Gastrocnemius medialis (tissue), 4 donors: ENCODE measurements around the gene COBL. TPM values are rescaled to one million over a fixed set of nuclear protein-coding genes. Genes with fewer than 3 reads are reported as not detected.

Experiments
- ATAC-seq, 2 donors: fragments of 150-250 bp; one replicate each; pipeline ENCODE4 v1.9.1; 2016
- DNase-seq, 2 donors: peaks; one replicate each; pipeline ENCODE4 v3.0.0-alpha.2; 2019
- H3K27ac ChIP-seq, 4 donors: fragments of 200-600 bp; sonication (generic); 1 replicate in 1 of 4; 2 replicates in 3 of 4; pipeline ENCODE4 v1.5.1; 2016 to 2018; ENCODE audit warnings: mild to moderate bottlenecking in 2 of 4, moderate library complexity in 1 of 4
- H3K27me3 ChIP-seq, 3 donors: fragments of 200-600 bp; sonication (generic) in 2 of 3; 1 replicate in 1 of 3; 2 replicates in 2 of 3; pipeline versions ENCODE4 v1.5.1 to v1.6.0; 2016 to 2019; ENCODE audit warnings: mild to moderate bottlenecking in 1 of 3, moderate library complexity in 1 of 3
- H3K36me3 ChIP-seq, 2 donors: fragments of 200-600 bp; sonication (generic) in 1 of 2; one replicate each; pipeline ENCODE4 v1.5.1; 2017 to 2018
- H3K4me1 ChIP-seq, 2 donors: fragments of 200-600 bp; sonication (generic) in 1 of 2; one replicate each; pipeline ENCODE4 v1.5.1; 2016 to 2017; ENCODE audit warnings: mild to moderate bottlenecking in 2 of 2
- H3K4me3 ChIP-seq, 4 donors: fragments of 200-600 bp; sonication (generic) in 3 of 4; 1 replicate in 1 of 4; 2 replicates in 3 of 4; pipeline ENCODE4 v1.5.1; 2016 to 2019; ENCODE audit warnings: mild to moderate bottlenecking in 2 of 4
- H3K9me3 ChIP-seq, 3 donors: fragments of 200-600 bp; sonication (generic) in 2 of 3; 1 replicate in 1 of 3; 2 replicates in 2 of 3; pipeline ENCODE4 v1.5.1; 2016 to 2019
- POLR2A ChIP-seq, 2 donors: fragments of 450-650 bp; IDR thresholded peaks; one replicate each; pipeline ENCODE4 v1.6.1; 2017; ENCODE audit warnings: antibody characterized with exemption in 2 of 2, mild to moderate bottlenecking in 2 of 2, moderate library complexity in 2 of 2
- in situ Hi-C, 4 donors: fragments of 200-750 bp; cut with MboI; loops; one replicate each; pipeline versions ENCODE4 v1.15.0 to v1.8.0; 2017; ENCODE audit warnings: low sequenced_read_pairs in 4 of 4
- intact Hi-C: fragments of 100-400 bp; cut with DNase I; formaldehyde crosslinking; loops from one replicate; pipeline ENCODE4 v1.15.1; 2023; ENCODE audit warnings: low total_unique reads
- total RNA-seq, 4 donors: library from RNA; depleted of rRNA; stranded (reverse); fragments of >200 nt; gene quantifications; one replicate each; pipeline versions ENCODE4 v1.1.0 to v1.2.3, GENCODE V29; 2016
- TF ChIP-seq, protein P1 (sequence below), 5 experiments: fragments of 450-650 bp in 3 of 5; fragments of 200-600 bp in 2 of 5; sonication (generic) in 2 of 5; IDR thresholded peaks in 4 of 5; conservative IDR thresholded peaks in 1 of 5; 1 replicate in 4 of 5; 2 replicates in 1 of 5; pipeline ENCODE4 v1.5.1; 2016 to 2019; ENCODE audit warnings: antibody characterized with exemption in 5 of 5, mild to moderate bottlenecking in 3 of 5, moderate library complexity in 3 of 5

COBL gene
- total RNA-seq, 4 donors from 2014 or later, result 82.1 to 170 (median 124) TPM

DNA sequence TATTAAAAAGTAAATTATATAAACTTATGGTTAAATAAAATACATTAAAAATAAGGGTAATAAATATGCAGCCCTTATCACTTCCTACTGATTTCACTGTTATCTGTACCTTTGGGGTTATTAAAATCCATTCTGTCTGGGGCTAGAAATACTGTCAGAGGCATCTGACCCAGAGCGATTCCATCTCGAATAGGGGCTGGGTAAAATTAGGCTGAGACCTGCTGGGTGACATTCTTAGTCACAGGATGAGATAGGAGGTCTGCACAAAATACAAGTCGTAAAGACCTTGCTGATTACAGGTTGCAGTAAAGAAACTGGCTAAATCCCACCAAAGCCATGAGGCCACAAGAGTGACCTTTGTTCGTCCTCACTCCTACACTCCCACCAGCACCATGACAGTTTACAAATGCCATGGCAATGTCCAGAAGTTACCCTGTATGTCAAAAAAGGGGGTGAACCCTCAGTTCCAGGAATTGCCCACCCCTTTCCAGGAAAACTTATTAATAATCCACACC lies 77.6 kb downstream of the COBL start:
- ATAC-seq, result no peak
- Histone ChIP-seq H3K4me3 (no peak overlapping the region), H3K4me1 (peaks cover 13 to 15% of the 10 kb centered on the region in 2 donors), H3K9me3 (no peaks in the 10 kb centered on the region), H3K27me3 (no peaks in the 10 kb centered on the region), H3K36me3 (no peaks in the 10 kb centered on the region), H3K27ac (peak overlapping the region in 3 of 4 donors; percentile 6 to 42 (median 30))
- in situ Hi-C loops (no loop called here), intact Hi-C loops (no loop called here)
- no peak for TF ChIP-seq POLR2A (IDR thresholded peaks at IDR 0.05)
- TF ChIP-seq, protein P1, sequence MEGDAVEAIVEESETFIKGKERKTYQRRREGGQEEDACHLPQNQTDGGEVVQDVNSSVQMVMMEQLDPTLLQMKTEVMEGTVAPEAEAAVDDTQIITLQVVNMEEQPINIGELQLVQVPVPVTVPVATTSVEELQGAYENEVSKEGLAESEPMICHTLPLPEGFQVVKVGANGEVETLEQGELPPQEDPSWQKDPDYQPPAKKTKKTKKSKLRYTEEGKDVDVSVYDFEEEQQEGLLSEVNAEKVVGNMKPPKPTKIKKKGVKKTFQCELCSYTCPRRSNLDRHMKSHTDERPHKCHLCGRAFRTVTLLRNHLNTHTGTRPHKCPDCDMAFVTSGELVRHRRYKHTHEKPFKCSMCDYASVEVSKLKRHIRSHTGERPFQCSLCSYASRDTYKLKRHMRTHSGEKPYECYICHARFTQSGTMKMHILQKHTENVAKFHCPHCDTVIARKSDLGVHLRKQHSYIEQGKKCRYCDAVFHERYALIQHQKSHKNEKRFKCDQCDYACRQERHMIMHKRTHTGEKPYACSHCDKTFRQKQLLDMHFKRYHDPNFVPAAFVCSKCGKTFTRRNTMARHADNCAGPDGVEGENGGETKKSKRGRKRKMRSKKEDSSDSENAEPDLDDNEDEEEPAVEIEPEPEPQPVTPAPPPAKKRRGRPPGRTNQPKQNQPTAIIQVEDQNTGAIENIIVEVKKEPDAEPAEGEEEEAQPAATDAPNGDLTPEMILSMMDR (IDR thresholded peaks at IDR 0.05 in 4 of 5, conservative IDR thresholded peaks at IDR 0.05 in 1 of 5), result no peak
- no peak for DNase-seq

DNA sequence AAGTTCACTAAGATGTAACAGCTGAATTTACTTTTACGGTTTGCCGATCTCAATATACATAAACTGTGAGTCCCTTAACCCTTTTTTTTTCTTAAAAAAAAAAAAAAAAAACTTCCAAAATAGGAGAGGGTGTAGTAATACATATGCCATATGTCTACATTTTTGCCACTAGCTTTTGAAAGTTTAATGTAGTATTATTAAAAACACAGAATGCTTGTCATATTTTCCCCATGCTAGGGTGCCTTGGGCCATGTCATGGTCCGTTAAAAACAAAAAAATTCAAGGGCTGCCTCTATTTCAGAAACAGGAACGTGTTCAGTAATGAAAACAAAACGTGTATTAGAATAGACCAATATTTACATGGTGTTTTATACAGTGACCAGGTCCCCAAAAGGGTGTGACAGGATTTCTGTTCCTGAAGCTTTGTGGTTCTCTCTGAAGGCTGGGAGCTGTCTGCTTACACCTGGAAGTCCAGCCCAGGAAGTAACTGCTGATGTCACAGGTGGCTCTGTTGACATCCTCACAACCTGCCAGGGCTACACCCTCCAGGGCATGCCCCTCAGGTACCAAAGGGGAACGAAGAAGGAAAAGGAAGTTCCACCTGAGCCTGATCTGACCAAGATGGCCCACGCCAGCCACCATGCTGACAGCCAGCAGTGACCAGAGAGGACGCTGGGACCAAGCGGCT lies 79.0 kb downstream of the COBL start:
- H3K27ac ChIP-seq, result peak overlapping the region; percentile 25 to 83 (median 34)
- in situ Hi-C loops, result no loop called here
- intact Hi-C loops, result no loop called here

DNA sequence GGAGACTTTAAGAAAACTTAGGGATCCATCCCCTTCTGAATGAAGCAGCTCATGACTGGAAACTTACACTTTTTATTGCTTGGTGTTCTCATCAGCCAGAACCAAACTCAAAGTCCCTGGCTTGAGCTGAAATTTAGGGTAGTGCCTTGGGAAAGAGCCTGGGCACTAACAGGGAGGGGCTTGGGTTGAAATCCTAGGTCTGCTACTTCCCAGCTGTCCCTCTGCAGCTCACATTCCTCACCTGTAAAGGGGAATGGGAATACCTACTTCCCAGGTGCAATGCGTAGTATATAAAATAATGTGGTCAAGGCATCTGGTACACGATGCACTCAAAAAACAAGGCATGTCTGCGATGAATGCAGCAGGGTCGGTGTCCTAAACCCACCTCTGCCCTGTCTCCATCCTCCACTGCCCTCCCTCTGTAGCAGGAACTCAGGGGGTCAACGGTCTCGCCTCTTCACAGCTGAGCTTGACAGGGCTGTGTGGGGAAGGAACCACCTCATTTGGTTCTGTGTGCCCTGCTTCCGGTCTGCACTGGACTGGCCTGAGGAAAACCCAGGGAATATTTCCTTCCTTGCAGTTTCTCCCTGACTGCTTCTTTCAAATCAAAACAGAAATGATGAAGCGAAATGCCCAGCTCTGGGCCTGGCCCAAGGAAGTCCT lies 80.0 kb downstream of the COBL start:
- Histone ChIP-seq H3K4me1 (peaks cover 17 to 31% of the 10 kb centered on the region in 2 donors), H3K27me3 (no peaks in the 10 kb centered on the region), H3K27ac (peak overlapping the region; percentile 83 to 91 (median 88)), H3K36me3 (no peaks in the 10 kb centered on the region), H3K9me3 (no peaks in the 10 kb centered on the region), H3K4me3 (no peak overlapping the region)
- in situ Hi-C loops, result no loop called here
- intact Hi-C loops, result no loop called here
- no peak for DNase-seq
- TF ChIP-seq, protein P1 (IDR thresholded peaks at IDR 0.05 in 4 of 5, conservative IDR thresholded peaks at IDR 0.05 in 1 of 5), result no peak
- no peak for ATAC-seq

More for the DNA sequence above, 79.0 kb downstream of the COBL start:
- DNase-seq, result no peak
- Histone ChIP-seq H3K4me3 (no peak overlapping the region), H3K36me3 (no peaks in the 10 kb centered on the region), H3K4me1 (peaks cover 15 to 26% of the 10 kb centered on the region in 2 donors), H3K27me3 (no peaks in the 10 kb centered on the region), H3K9me3 (no peaks in the 10 kb centered on the region)
- TF ChIP-seq, protein P1 (IDR thresholded peaks at IDR 0.05 in 4 of 5, conservative IDR thresholded peaks at IDR 0.05 in 1 of 5), result no peak
- TF ChIP-seq POLR2A (IDR thresholded peaks at IDR 0.05), result no peak
- no peak for ATAC-seq

DNA sequence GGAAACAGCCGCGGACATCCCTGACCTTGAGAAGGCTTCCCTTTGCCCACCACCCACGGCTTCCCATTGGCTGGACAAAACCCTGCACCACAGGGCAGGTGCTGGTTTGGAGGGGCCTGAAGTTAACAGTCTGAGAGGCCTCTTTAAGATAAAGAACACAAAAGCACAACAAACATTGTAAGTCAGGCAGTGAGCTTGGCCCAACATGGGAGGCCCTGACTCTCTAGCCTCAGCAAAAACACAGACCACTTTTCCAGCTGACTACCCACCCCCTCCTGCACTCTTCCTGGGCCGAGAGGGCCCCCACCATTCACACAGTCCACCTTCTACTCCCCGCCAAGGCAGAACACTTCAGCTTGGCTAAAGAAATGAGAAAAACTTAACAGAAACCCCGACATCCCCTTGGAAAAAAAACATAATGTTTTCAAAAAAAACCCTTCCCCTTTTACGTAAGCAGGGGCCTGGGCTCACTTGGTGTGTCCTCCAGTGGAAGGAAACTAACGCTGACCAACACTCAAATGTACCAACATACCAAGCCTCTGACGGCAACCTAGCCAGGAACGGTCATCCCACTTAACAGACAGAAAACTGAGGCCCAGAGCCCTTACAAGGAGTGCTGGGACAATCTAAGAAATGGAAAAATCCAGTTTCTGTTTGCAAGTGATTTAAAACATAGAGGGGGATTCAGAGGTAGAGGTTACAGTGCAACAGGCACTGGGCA lies 80.9 kb downstream of the COBL start:
- ATAC-seq (no peak), DNase-seq (no peak)
- TF ChIP-seq, protein P1 (IDR thresholded peaks at IDR 0.05 in 4 of 5, conservative IDR thresholded peaks at IDR 0.05 in 1 of 5), result no peak
- no peak for TF ChIP-seq POLR2A (IDR thresholded peaks at IDR 0.05)
- no peaks in the 10 kb centered on the region for H3K9me3 ChIP-seq
- no peak overlapping the region for H3K4me3 ChIP-seq
- no peaks in the 10 kb centered on the region for H3K27me3 ChIP-seq
- intact Hi-C loops (loop anchor here (2.0 kb wide), 2 partner anchors 13 to 43 kb away; no protein-coding TSS in a partner anchor), in situ Hi-C loops (no loop called here)
- H3K36me3 ChIP-seq, result no peaks in the 10 kb centered on the region
- H3K27ac ChIP-seq, result peak overlapping the region; percentile 83 to 91 (median 88)
- peaks cover 22 to 33% of the 10 kb centered on the region in 2 donors for H3K4me1 ChIP-seq
